Amygdala (tissue), 56 donors: ENCODE measurements around the gene RFC1.
A peak's percentile ranks its signal among the peaks of the same experiment; 100 is the strongest.
"Not testable (repeated sequence)": the region's sequence is repeated elsewhere in the genome, so short reads cannot be mapped to it uniquely, and the experiment has no call there.

Experiments
- DNase-seq, 56 donors: peaks; one replicate each; lab custom pipeline; 2025; lab: John Stamatoyannopoulos, UW

RFC1 gene, protein sequence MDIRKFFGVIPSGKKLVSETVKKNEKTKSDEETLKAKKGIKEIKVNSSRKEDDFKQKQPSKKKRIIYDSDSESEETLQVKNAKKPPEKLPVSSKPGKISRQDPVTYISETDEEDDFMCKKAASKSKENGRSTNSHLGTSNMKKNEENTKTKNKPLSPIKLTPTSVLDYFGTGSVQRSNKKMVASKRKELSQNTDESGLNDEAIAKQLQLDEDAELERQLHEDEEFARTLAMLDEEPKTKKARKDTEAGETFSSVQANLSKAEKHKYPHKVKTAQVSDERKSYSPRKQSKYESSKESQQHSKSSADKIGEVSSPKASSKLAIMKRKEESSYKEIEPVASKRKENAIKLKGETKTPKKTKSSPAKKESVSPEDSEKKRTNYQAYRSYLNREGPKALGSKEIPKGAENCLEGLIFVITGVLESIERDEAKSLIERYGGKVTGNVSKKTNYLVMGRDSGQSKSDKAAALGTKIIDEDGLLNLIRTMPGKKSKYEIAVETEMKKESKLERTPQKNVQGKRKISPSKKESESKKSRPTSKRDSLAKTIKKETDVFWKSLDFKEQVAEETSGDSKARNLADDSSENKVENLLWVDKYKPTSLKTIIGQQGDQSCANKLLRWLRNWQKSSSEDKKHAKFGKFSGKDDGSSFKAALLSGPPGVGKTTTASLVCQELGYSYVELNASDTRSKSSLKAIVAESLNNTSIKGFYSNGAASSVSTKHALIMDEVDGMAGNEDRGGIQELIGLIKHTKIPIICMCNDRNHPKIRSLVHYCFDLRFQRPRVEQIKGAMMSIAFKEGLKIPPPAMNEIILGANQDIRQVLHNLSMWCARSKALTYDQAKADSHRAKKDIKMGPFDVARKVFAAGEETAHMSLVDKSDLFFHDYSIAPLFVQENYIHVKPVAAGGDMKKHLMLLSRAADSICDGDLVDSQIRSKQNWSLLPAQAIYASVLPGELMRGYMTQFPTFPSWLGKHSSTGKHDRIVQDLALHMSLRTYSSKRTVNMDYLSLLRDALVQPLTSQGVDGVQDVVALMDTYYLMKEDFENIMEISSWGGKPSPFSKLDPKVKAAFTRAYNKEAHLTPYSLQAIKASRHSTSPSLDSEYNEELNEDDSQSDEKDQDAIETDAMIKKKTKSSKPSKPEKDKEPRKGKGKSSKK

DNA sequence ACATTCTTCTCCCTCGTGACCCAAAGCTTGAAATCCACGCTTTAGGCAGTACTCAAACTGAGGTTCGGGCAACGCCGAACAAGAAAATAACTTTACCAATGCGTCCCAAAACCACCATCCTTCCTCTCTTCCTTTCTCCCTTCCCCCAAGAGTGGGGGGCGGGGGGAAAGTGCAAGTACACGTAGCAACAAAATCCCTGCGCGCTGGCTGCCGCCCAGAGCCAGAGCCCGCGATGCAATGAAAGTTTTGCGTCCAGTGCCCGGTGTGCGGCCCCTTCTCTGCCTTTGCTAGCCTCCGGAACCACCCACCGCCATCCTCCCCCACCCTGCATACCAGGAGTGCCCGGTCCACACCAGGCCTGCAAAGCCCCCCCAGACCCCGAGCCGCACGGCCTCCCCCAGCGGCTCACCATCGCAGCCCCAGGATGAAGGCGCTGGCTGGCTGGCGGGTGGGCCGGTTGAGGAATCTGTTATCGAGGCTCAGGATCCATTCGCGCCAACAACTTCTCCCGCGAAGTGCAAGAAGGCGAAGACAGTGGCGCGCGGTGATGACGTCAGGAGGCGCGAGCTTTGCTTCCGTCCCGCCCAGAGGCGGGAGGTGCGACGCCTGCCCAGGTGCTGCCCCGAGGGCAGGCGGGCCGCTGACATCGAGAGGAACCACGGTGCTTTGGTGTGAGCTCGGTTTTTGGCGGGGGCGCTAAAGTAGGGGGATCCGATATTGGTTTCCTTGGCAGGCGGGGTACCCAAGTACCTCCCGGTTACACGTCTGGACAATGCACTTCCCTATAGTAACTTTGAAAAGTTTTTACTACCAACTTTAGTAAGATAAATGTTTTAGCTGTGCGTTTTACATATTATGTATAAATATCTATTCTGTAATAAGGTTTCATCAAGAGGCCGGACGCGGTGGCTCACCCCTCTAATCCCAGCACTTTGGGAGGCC, at the start of gene RFC1:
RFC1 (minus strand) TSS at position 533 of the 942 bp plus-strand sequence; CDS start at position 412, 121 bp downstream.
- DNase-seq, result peak; percentile 10 to 89 (median 64)

DNA sequence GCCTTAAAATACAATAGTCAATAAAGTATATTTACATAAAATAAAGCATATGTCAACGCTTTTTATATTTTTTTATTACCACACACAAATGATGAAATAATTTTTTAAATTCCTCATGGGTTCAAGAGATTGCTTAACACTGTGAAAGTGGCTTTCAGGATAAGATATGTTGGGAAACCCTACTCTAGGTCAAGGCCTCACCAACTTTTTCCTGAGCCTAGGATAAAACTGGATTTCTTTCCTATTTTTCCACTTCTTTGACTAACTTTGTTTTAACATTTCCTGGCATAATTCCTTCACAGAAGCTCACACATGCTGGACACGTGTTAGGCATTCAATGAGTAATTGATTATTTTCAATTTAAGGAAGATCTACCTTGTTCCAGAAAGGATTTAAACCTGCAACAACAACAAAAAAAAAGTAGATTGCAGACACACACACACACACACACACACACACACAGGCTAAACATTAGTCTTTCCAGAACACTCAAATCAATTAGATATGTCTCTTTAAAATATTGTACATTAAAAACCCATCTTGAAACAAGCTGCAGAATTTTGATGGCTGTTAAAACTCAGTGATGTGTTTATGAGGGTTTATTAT, 49.6 kb upstream of the RFC1 start:
- no peak for DNase-seq

DNA sequence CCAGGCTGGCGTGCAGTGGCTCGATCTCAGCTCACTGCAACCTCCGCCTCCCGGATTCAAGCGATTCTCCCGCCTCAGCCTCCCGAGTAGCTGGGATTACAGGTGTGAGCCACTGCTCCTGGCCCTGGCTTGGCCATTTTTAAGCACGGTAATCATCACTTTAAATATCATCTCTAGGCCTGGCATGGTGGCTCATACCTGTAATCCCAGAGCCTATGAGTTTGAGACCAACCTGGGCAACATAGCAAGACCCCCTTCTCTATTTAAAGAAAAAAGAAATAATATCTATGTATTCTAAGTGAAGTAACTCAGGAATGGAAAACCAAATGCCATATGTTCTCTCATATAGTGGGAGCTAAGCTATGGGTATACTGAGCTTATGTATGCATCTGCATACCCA, 45.4 kb upstream of the RFC1 start:
- DNase-seq, result not testable (repeated sequence)

DNA sequence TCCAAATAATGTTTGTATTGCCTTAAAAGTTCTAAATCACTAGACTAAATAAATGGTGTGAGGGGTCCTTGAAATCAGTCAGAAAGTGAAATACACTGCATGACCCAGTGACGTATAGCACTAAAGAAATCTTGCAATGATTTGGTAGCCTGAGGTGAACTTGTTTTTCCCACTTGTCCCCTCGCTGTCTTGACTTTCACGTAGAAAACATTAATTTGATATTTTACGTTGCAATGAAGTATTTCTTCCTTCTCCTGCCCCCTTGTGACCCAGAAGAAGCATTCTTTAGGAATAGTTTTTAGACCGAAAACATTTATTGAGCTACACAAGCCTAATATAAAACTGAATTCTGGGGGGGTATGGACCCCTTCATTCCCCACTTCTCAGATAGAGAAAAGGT, 44.3 kb upstream of the RFC1 start:
- no peak for DNase-seq

DNA sequence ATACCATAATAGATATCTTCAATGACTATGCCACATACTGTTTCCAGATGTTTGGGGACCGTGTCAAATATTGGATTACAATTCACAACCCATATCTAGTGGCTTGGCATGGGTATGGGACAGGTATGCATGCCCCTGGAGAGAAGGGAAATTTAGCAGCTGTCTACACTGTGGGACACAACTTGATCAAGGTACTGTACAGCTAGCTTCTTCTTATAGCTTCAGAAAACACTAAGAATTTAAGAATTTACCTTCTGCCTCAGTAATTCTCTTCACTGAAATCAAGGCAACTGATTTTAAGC, 41.4 kb upstream of the RFC1 start:
- no peak for DNase-seq

DNA sequence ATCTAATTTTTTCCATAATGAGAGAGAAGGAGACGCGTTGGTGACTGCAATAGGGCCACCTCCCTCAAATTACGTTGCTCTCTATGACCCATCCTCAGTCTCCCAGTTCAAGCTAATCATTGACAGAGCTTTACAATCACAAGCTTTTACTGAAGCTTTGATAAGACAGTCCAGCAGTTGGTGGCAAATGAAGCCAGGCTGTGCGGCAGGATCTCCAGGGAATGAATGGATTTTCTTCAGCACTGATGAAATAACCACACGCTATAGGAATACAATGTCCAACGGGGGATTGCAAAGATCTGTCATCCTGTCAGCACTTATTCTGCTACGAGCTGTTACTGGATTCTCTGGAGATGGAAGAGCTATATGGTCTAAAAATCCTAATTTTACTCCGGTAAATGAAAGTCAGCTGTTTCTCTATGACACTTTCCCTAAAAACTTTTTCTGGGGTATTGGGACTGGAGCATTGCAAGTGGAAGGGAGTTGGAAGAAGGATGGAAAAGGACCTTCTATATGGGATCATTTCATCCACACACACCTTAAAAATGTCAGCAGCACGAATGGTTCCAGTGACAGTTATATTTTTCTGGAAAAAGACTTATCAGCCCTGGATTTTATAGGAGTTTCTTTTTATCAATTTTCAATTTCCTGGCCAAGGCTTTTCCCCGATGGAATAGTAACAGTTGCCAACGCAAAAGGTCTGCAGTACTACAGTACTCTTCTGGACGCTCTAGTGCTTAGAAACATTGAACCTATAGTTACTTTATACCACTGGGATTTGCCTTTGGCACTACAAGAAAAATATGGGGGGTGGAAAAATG, 40.8 kb upstream of the RFC1 start, which contains the start of gene KLB:
KLB (plus strand) TSS at position 168 of the 821 bp plus-strand sequence; CDS start at position 188, 20 bp downstream.
- DNase-seq, result no peak

DNA sequence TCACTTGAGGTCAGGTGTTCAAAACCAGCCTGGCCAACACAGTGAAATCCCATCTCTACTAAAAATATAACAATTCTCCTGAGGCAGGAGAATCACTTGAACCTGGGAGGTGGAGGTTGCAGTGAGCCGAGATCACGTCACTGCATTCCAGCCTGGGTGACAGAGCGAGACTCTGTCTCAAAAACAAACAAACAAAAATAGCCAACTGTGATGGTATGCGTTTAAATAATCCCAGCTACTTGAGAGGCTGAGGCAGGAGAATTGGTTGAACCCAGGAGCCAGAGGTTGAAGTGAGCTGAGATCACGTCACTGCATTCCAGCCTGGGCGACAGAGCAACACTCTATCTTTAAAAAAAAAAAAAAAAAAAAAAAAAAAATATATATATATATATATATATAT, 35.5 kb upstream of the RFC1 start:
- not testable (repeated sequence) for DNase-seq

DNA sequence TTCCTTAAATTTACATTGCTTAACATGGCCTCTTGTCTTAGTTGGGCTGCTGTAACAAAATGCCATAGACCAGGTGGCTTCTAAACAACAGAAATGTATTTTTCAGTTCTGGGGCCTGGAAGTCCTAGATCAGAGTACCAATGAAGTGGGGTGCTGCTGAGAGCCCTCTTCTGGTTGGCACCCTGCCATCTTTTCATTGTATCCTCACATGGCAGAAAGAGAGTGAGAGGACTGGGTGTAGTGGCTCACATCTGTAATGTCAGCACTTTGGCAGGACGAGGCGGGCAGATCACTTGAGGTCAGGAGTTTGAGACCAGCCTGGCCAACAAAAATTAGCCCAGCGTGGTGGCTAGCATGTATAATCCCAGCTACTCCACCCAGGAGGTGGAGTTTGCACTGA, 28.5 kb upstream of the RFC1 start:
- peak in 1 of 56 donors; percentile 1 for DNase-seq

DNA sequence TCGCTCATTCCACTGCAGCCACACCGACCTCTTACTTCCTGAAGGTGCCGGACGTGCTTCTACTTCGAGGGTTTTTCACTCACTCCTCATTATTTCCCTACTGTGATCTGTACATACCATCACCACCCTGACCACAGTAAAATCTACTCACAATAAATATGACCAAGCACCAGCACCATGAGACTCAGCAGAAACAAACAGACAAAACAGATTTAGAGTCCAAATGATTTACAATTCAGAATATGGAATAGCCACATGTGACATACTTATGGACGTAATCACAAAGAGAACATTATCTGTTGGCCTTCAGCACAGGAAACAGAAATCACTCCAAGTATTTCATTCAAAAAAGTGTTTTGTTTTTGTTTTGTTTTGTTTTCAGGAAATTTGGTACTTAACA, 24.4 kb upstream of the RFC1 start:
- DNase-seq, result no peak

DNA sequence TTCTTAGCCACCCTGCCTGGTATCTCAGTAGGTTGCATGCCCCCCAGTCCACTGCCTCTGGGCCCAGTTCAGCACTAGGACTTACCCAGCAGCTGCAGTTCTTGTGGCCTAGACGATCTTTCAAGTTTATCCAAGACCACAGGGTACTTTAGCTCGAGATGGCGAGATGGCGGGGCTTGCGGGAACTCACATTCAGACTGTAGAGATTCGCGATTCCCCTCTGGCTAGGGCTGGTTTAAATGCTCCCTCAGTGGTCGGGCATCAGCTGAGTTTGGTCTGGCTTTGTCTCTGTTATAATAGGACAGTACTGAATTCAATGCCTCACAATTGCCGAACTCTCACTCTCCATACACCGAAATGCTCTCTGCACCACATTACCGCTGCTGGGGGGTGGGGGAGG, 18.4 kb upstream of the RFC1 start:
- DNase-seq, result no peak

DNA sequence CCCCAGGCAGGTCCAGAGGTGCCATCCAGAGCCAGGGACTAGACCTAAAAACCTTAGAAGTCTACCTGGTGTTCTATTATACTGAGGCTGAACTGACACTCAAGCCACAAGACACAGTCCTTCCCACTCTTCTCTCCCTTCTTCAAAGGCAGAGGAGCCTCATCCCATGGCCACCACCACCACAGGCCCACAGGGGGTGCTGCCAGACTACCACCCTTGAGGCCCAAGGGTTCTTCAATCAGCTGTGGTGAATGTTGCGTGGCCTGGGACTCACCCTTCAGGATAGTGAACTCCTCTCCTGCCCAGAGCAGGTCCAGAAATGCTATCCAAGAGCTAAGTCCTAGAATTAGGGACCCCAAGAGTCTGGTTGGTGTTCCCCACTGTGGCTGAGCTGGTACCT, 17.5 kb upstream of the RFC1 start:
- no peak for DNase-seq

DNA sequence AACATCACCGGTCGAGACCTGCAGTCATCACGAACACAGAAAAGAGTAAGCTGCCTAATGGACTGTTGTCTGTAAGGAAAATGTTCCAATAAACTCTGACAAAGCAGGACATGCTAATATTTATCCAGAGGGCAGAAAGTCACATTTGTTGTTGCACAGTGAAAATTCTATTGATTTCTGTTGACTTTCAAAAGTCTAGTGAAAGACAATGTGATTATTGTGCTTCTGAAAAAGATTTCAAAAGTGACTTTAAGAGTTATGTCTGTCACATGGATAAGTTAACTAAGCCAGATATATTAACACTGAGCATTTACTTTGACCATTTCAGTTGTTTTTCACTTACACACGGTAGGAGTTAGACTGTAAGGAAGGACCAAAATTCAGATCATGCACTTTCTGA, 9.3 kb upstream of the RFC1 start:
- no peak for DNase-seq

DNA sequence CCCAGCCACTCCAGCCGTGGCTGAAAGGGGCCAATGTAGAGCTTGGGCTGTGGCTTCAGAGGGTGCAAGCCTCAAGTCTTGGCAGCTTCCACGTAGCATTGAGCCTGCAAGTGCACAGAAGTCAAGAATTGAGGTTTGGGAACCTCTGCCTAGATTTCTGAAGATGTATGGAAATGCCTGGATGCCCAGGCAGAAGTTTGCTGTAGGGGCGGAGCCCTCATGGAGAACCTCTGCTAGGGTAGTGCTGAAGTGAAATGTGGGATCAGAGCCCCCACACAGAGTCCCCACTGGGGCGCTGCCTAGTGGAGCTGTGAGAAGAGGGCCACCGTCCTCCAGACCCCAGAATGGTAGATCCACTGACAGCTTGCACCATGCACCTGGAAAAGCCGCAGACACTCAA, 5.0 kb upstream of the RFC1 start:
- DNase-seq, result not testable (repeated sequence)

DNA sequence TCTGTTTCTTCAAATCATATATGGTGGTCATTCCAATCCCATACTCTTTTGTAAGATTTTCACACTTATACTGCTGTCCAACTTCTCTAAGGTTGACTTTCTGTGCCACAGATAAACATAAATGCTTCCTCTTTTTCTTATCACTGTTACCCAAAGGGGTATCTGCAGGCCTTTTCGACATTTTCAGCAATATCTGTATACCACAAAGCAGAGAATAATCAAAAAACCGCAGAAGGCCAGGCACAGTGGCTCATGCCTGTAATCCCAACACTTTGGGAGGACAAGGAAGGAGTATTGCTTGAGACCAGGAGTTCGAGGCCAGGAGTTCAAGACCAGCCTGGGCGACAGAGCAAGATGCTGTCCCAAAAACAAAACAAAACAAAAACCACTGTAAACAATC, 3.1 kb upstream of the RFC1 start:
- no peak for DNase-seq

DNA sequence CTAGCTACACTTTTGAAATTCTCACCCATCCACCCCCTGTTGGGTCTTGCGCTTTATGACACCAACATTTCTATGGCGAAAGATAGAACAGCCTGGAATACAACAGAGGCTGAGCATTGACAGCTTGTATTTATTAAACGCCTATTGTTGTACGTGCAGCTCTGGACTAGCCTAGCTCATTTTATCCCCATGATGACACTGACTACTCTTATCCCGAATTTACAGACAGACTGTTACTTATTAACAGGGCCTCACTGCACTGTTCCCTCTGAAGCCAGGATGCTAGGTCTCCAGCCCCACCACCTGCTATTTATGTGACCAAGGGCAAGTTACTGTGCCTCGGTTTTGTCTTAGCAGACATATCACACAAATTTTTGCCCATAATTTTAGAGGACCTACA, 1.0 kb upstream of the RFC1 start:
- DNase-seq, result no peak

DNA sequence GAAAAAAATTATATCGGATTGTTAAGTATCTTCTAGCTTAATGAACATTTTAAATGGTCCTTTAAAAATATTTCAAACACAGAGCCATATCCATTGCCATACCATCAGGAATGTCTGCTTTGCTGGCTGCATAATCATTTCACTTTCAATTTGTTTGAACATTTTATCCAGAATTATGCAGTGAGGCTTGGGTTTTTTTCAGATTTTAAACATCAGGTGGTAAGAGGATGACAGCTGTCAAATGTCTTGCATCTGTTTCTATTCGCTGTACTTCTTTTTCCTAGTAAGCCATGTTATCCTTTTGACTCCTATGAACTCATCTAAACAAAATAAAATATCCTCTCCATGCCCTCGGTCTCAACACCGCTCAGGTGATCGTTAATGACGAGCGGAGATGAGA, 802 bp downstream of the RFC1 start:
- DNase-seq, result no peak

DNA sequence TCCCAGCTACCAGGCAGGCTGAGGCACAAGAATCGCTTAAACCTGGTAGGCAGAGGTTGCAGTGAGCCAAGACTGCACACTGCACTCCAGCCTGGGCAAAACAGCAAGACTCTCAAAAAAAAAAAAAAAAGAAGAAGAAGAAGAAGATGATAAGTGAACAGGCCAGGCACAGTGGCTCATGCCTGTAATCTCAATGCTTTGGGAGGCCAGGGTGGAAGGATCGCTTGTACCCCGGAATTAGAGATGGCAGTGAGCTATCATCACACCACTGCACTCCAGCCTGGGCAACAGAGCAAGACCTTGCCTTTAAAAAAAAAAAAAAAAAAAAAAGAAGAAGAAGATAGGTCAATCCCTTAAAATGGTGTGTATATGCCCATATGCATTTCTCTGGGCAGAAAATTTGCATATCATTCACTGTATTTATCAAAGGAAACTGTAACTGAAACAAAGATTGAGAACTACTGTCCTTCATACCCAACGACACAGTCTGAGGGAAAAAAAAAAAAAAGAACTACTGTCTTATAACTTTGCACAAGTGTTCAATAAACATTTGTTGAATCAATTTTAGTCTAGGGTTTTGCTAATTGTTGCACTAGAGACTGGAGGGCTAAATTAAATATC, 2.3 kb downstream of the RFC1 start:
- no peak for DNase-seq

DNA sequence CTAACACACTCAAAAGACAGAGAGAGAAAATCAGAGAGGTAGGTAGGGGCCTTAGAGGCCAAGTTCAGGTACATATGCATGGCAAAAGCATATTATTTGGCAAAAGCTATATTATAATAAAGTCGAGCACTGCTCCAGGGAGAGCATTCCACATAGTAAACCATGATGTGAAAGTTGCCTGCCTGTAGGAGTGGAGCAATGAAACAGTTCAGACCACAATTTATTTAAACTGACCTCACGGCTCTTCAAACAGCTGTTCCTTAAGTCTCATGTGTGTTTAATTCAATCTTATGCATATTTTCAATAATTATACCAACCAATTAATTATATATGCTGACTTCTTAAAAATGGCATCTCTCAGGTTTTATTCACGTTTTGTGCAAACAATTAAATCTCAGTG, 3.3 kb downstream of the RFC1 start:
- DNase-seq, result no peak
